Dermis microvascular lymphatic vessel endothelial cell (primary cell): ENCODE data around the gene PLXDC1. TPM values are rescaled to one million over a fixed set of nuclear protein-coding genes. Genes with fewer than 3 reads are reported as not detected.
"Not testable (repeated sequence)": the region's sequence is repeated elsewhere in the genome, so short reads cannot be mapped to it uniquely, and the experiment has no call there.

Experiments used
- DNase-seq, 2 donors: peaks; one replicate each; pipeline versions ENCODE4 v3.0.0 to v3.0.0-alpha.2; 2010; ENCODE audit warnings: low read depth in 2 of 2
- total RNA-seq: library from RNA; depleted of rRNA; stranded (reverse); fragments of >200 nt; gene quantifications from 2 replicates; pipeline ENCODE4 v1.2.1, GENCODE V29; 2014

PLXDC1 gene
- total RNA-seq, 1 donor from 2014 or later = not detected

DNA sequence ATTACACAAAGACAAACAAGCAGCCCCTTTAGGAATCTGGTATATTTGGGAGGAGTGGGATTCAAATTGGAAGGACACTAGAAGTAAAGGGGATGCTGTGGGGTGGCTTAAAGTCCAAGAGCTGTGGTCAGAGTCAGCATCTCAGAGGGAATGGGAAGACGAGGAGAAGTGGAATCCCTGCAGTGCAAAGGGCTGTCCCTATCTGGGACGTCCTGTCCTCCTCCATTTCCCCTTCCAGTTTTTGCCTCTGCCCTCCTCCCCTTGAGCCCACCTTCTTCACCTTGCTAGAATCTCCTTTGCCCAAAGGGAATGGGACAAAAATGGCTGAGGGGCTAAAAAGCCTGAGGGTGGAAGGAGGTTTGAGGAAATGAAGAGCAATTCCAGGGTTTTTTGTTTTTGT lies 4.2 kb upstream of the PLXDC1 start:
- DNase-seq = no peak

DNA sequence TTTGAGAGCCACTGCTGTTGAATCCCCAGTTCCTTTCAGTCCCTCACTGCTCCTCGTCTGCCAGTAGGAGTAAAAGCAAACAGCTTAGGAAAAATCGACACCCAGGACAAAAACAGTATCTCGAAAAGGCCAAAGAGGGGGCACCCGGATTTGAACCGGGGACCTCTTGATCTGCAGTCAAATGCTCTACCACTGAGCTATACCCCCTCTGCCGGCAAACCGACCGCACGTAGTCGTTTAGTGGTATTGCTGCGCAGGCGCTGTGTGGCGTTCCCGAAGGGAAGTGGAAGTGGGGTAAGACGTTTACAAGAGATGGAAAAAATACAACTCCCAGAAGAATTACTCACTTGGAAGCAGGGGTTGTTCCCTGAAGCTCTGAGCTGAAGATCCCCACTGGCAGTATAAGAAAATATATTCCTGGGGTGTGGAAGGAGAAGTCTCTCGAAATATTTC lies 2.2 kb upstream of the PLXDC1 start:
- peak; percentile 77 to 89 for DNase-seq

DNA sequence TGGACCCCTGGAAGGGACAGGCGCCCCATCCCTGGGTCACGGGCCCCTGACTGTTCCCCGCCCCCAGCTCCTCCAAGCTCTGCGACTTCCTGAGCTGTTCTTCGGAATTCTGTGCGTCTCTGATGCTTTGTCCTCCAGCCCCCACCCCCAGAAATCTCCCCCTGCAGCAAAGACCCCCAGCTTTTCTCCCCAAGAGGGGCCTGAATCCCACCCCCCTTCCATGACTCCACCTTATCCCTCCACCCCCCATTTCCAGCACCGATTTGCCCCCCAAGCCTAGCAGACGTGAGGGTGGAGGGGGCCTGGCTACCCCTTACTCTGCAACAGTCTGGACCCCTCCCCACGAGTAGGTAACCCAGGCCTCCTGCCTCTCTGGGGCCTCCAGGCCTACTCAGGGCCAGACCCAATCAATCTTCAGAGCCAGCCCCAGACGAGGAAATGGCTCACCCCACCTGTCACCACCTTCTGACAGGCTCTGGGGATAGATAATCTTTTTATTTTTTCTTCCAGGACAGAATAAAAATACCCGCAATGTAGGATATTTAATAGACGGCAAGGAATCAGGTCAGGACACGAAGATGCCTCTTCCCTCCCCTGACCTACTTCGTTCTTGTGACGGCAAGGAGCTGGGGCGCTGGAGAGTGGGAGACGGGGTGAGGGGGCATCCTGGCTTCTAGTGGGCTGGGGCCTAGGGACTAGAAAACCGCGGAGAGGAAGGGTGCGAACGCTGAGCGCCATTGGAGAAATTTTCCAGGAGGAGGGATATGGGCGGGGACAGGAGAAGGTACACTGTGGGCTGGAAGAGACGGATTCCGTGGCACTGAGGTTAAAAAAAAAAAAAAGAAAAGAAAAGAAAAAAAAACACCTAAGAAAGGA lies 744 bp upstream of the PLXDC1 start:
- no peak for DNase-seq

DNA sequence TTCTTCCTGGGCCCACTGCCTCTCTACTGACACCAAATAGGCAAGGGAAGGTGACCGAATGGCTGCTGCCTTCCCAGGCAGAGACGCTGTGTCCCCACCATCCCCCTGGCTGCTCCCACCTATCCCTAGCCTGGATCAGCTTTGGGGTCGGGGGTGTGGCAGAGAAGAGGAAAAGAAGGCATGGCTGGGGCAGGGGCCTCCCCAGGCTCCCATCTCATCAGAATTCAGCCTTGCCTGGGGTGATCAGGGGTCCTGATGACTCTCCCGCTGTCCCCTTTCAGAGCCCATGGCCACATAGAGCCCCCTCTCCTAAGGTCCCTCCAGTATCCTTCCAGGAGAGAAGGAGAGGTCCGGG lies 665 bp downstream of the PLXDC1 start:
- DNase-seq = no peak

DNA sequence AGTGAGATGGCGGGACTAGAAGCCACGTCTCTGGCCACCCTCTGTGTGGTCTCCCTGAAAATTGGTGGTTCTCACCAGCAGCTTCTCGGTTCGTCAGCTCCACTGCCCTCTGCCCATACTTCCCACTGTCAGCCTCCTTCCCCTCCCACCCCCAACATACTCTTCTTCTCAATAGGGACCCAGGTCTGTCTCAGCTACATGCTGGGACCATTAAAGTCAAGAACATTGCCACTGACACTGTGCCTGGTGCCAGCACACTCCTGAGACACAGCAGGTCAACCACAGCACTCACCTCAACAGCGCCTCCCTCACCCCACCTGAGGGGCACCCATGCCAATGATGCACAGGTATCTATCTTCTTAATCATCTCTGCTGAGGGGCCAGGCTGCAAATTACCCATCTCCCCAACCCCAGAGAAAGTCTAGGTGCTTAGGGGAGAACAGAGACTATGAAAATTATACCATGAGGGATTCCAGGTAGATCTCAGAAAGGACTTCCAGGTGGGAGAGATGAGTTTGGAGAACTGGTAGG lies 1.3 kb downstream of the PLXDC1 start:
- no peak for DNase-seq

DNA sequence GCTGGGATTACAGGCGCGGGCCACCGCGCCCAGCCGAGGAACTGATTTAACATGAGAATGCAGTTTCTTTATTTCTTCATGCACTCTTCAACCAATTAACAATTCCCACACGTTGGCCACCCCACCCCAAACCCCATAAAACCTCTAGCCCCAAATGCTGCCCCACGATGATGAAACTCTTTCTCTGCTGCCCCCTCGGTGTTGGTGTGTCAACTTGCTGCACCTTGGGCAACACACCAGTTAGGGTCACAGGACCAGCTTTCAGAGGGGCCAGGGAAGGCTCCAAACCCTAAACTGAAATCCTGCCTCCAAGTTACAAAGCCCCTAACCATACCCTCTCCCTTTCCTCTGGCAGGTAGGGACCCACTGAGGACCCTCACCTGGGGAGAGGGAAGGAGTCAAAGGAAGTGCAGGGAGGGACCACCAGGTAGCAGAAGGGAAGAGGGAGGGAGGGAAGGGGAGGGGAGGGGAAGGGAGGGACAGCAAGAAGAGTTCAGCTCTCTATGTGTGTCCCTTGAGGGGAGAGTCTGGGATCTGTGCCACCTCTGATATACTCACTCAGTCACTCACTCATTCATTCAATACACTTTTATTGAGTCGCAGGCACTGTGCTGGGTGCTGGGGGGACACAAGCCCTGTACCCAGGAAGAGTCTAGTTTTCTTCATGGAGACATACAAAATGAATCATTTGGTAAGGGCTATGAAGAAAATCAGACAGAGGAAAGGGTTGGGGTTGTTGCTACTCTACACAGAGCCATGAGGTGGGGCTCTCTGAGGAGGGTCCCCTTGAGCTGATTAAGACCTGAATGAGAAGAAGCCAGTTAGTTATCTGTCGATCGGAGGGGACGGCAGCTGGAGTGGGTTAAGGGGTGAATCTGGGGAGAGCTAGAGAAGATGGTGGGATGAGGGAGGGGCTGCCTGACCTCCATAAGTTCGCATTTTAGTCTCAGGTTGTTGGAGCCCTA lies 3.9 kb downstream of the PLXDC1 start:
- no peak for DNase-seq

DNA sequence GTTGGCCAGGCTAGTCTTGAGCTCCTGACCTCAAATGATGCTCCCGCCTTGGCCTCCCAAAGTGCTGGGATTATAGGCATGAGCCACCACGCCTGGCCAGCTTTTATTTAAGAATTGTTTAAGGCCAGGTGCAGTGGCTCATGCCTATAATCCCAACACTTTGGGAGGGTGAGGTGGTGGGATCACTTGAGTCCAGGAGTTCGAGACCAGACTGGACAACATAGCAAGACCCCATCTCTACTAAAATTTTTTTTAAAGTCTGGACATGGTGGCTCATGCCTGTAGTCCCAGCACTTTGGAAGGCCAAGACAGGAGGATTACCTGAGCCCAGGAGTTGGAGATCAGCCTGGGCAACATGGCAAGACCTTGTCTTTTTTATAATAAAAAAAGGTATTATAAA lies 5.2 kb downstream of the PLXDC1 start:
- no peak for DNase-seq

DNA sequence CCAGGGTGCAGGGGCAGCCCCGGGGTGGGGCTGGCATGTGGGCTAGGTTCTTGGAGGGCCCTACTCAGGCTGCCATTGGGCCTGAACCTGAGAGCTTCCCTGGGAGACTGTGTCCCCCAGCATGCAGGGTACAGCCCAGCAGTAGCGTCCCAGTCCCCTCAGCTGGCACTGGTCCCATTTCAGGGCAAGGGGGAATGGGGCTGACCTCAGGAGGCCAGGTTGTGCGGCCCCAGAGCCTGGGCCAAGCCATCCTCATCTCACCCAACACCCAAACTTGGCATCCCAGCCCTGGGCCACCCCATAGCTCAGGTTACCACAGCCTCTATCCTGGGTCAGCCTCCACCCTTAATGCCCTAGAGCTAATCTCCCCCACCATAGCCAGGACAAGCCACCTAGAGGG lies 6.3 kb downstream of the PLXDC1 start:
- no peak for DNase-seq

DNA sequence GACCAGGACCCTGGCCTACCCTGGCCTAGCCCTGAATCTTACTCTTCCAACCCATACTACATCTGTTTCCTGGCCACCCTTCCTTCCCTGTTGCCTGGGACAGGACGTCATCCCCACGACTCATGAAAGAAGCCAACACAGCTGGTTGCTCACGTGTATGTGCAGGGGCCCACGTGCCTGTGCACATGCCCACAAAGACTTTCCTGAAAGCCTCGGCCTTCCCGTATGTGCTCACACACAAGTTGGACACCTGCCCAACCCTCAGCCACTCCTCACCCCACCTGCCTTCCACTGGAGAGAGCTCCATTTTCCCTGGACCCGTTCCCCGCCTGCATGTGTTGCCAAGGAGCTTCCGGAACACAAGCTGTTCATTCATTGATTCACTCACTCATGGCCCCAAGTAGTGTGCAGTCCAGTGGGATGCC lies 7.0 kb downstream of the PLXDC1 start:
- peak; percentile 57 to 93 for DNase-seq

DNA sequence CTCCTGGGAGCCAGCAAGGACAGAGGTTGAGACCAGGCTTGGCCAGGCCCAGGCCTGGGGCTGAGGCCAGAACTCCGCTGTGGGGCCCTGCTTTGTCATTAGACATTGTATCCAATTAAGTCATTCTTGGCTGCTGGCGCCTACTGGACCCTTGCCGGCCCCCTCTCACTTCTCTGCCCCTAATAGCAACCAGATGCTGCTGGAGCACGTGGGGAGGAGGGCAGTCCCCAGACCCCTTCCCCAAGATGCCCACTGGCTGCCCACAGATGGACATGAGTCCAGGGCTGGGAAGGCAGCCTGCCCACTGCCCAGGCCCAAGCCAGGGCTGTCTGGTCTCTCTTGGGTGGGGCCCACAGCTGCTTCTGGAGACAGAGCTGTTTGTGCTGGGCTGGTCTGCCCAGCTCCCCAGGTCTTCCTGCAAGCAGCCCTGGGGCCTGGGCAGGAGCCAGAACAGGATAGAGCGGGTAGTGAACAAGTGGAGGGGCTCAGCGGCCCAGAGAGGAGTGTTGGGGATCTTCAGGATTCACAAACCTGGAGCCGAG lies 7.8 kb downstream of the PLXDC1 start:
- no peak for DNase-seq

DNA sequence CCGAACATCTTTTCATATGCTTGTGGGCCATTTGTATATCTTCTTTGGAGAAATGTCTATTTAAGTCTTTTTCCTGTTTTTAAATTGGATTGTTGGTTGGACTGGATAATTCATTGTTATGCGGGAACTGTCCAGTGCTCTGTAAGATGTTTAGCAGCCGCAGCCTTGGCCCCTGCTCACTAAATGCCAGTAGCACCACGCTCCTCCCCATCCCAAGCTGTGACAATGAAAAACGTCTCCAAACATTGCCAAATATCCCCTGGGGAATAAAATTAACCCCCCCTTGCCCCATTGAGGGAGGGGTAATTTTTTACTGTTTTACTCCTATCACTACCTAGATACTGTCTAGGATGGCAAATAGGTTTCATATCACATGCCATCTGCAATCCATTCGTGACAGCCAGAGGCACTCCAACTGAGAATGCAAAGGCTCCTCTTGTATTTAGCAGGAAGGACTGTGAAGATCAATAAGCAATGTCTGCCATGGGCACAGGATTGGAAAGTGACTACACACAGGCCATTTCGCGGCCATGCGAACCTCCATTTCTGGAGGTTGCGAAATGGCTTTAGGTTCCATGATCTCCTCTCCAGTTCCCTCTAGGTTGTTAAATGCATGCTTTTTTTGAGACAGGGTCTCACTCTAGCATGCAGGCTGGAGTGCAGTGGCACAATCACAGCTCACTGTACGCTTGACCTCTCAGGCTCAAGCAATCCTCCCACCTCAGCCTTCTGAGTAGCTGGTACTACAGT lies 9.3 kb downstream of the PLXDC1 start:
- DNase-seq = no peak

DNA sequence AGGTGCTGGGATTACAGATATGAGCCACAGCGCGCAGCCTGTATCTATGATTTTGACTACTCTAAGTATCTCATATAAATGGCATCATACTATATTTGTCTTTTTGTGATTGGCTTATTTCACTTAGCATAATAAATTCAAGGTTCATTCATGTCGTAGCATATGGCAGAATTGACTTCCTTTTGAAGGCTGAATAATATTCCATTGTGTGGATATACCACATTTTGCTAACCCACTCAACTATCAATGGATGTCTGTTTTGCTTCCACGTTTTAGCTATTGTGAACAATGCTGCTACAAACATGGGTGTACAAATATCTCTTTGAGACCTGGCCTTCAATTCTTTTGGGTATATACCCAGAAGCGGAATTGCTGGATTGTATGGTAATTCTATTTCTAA lies 10.1 kb downstream of the PLXDC1 start:
- no peak for DNase-seq

DNA sequence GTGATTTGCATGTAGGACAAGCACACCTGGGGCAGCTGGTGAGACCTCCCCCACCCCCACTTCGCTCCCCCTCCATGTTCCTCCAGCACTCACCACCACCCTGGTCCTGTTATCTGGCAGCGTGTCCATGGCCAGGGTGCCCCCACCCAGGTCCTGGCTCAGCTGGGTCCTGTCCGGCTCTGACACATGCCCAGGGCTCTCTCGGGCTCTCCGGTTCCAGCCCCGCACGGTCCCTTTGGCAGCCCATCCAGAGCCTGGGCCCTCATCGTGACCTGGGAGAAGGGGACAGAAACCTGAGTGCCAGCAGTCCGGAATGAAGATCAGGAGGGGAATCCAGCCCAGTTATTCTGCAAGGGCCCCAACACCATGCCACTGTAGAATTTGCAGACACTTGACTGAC lies 11.9 kb downstream of the PLXDC1 start:
- no peak for DNase-seq

DNA sequence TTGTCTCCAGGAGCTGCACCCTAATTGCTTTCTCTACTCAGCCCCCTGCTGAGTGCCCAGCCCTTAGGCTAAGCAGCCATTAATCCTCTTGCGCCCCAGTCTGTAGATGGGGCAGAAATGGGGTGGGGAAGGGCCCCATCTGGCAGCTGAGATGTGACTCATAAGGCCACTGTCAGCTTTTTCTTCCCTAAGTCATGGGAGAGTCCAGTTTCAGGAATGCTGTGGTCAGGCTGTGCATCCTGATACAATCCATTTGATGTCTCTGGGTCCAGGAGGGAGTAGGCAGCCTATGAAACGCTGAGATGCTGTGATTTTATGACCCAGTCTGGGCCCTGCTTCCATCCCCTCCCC lies 12.3 kb downstream of the PLXDC1 start:
- no peak for DNase-seq

DNA sequence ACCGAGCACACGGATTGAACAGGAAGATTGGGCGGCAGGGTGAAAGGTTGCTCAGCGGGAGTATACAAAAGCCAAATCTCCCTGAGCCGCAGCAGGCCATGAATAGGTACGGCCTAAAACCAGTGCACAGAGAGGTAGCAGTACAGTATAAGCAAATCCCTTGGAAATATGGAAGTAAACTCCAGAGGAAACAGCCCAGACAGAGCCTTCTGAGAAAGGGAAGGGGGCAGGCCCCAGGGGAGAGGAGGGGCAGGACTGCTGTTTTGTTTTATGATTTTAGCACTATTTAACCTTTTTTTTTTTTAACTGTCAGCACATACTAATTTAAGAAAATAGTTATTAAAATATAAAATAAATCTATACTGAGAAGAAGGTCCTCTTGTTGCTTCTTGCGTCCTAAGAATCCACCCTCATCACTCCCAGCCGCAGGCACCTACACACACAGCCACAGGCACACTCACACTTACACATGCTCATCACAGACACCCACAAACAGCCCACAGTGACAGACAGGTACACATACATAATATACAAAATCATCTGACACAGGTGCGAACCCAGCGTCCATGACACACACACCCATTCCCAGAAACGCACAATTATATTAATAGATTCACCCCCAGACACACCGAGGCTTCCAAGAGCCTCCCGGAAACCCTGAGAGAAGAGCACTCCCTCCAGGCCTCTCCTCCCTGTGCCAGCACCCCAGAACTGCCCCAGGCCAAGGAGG lies 12.8 kb downstream of the PLXDC1 start:
- DNase-seq = no peak

DNA sequence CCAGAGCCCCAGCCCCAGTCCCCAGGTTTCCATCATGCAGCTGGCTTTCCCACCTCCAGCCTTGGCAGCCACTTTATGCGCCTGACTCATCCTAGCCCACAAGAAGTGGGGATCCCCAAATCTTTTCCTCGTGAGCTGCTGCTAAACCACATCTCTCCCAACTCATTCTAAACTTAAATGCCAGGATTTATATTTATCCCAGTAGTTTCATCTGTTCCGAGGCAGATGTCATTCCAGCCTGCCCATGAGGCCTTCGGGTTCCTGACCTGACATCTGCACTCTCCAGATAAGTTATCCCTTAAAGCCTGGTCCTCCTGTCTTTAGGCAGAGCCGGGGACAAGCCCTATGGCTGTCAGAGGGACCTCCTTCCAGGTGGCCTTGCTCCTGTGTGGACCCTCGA lies 16.6 kb downstream of the PLXDC1 start:
- no peak for DNase-seq

DNA sequence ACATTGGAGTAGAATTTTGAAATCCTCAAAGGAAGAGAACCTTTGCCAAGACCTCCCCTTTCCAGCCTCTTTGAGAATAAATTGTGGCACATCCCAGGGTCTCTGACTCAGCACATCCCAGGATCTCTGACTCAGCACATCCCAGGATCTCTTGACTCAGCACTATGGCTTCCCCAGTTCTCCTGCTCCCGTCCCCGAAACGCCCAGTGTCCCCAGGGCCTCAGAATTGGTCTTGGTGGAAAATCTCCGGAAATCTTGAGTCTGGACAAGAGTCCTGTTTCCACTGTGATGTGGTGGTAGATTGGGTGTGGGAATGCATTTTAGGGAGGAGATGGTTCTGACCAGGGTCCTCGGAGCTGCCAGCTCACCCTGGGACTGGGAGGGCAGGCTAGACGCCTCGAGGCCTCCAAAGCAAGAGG lies 19.2 kb downstream of the PLXDC1 start:
- no peak for DNase-seq

DNA sequence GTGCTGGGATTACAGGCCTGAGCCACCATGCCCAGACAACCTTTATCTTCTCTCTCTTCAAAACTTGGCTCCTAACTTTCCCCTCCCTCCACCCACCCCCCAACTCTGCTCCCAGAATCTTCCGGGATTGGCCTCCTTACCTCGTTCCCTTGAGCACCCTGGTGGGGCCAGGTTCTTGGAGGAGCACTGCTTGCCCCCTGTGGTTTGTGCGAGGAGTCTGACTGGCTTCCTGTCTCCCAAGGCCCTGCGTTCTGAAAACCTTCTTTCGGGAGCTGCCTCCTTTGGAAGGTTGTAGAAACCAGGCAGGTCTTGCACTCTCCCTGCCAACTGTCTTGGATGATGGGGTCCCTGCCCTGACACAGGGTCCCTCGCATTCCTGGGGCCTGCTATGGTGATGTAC lies 19.8 kb downstream of the PLXDC1 start:
- no peak for DNase-seq

DNA sequence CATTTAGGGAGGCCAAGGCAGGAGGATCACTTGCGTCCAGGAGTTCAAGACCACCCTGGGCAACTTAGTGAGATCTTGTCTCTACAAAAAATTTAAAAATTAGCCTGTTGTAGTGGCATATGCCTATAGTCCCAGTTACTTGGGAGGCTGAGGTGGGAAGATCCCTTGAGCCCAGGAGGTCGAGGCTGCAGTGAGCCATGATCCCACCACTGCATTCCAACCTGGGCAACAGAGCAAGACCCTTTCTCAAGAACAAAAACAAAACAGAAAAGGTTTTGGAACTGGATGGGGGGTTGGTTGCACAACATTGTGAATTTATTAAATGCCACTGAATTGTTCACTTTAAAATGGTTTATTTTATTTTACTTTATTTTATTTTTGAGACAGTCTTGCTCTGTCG lies 21.2 kb downstream of the PLXDC1 start:
- no peak for DNase-seq

DNA sequence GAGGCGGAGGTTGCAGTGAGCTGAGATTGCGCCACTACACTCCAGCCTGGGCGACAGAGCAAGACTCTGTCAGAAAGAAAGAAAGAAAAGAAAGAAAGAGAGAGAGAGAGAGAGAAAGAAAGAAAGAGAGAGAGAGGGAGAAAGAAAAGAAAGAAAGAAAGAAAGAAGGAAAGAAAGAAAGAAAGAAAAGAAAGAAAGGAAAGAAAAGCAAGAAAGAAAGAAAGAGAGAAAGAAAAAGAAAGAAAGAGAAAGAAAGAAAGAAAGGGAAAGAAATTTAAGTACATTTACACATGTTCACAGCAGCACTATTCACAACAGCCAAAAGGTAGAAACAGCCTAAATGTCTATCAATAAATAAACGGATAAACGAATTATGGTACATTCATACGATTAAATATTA lies 21.9 kb downstream of the PLXDC1 start:
- DNase-seq = not testable (repeated sequence)

DNA sequence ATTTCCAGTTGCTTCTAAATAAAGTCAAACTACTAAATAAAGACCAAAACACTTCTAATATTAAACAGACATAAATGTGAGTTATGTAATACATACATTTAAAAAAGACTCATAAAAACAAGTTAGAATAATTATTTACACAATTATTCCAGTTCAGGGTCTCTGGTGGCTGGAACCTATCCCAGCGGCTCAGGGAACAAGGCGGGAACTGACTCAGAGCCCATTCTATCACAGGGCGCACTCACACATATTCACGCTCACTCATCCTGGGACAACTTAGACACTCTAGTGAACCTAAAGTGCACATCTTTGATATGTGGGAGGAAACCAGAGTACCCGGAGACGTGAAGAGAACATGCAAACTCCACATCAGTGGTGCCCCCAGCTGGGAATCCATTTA lies 25.0 kb downstream of the PLXDC1 start:
- DNase-seq = no peak
